HEK293 (cell line): Measurements from ENCODE around the gene SKOR1.

Experiments used
- GLIS1 ChIP-seq: fragments of 450-650 bp; formaldehyde crosslinking; IDR thresholded peaks from 2 replicates; pipeline ENCODE4 v1.5.1; 2016; ENCODE audit warnings: missing biosample characterization, missing genetic modification characterization
- KLF8 ChIP-seq: fragments of 450-650 bp; formaldehyde crosslinking; IDR thresholded peaks from 2 replicates; pipeline ENCODE4 v1.5.1; 2016; ENCODE audit warnings: missing biosample characterization, missing genetic modification characterization
- PATZ1 ChIP-seq: fragments of 450-650 bp; formaldehyde crosslinking; IDR thresholded peaks from 2 replicates; pipeline ENCODE4 v1.5.1; 2016; ENCODE audit warnings: missing biosample characterization, missing genetic modification characterization
- PBX3 ChIP-seq: sonication (generic); formaldehyde crosslinking; IDR thresholded peaks from 2 replicates; pipeline ENCODE4 v1.8.1; 2022; ENCODE audit warnings: mild to moderate bottlenecking, moderate library complexity, missing genetic modification reagents
- PRDM10 ChIP-seq: fragments of 450-650 bp; formaldehyde crosslinking; IDR thresholded peaks from 2 replicates; pipeline ENCODE4 v1.5.1; 2016; ENCODE audit warnings: missing biosample characterization, missing genetic modification characterization
- SCRT2 ChIP-seq: fragments of 450-650 bp; formaldehyde crosslinking; IDR thresholded peaks from 2 replicates; pipeline ENCODE4 v1.5.1; 2016; ENCODE audit warnings: missing biosample characterization, missing genetic modification characterization
- YY2 ChIP-seq: fragments of 450-650 bp; formaldehyde crosslinking; IDR thresholded peaks from 2 replicates; pipeline ENCODE4 v1.5.1; 2016; ENCODE audit warnings: missing biosample characterization, missing genetic modification characterization
- ZBTB17 ChIP-seq: fragments of 450-650 bp; formaldehyde crosslinking; IDR thresholded peaks from 2 replicates; pipeline ENCODE4 v1.5.1; 2016; ENCODE audit warnings: missing biosample characterization, missing genetic modification characterization
- ZBTB20 ChIP-seq: fragments of 450-650 bp; formaldehyde crosslinking; IDR thresholded peaks from 2 replicates; pipeline ENCODE4 v1.5.1; 2016; ENCODE audit warnings: missing biosample characterization, missing genetic modification characterization
- ZBTB26 ChIP-seq: fragments of 450-650 bp; formaldehyde crosslinking; optimal IDR thresholded peaks from 2 replicates; pipeline ENCODE3; 2016; ENCODE audit warnings: missing biosample characterization, mild to moderate bottlenecking, missing genetic modification characterization
- ZNF223 ChIP-seq: fragments of 450-650 bp; formaldehyde crosslinking; IDR thresholded peaks from 2 replicates; pipeline ENCODE4 v1.5.1; 2016; ENCODE audit warnings: missing biosample characterization, missing genetic modification characterization
- ZNF274 ChIP-seq, 2 experiments: fragments of 200-500 bp in 1 of 2; fragments of 450-650 bp in 1 of 2; sonication (Bioruptor generic) in 1 of 2; formaldehyde crosslinking in 1 of 2; IDR thresholded peaks; 2 replicates each; pipeline versions ENCODE4 v1.5.1 to v1.6.1; 2014 to 2016; ENCODE audit warnings: borderline replicate concordance in 1 of 2, inconsistent platforms in 1 of 2, low read length in 1 of 2, missing biosample characterization in 1 of 2, missing genetic modification characterization in 1 of 2
- ZNF362 ChIP-seq: fragments of 450-650 bp; formaldehyde crosslinking; IDR thresholded peaks from 2 replicates; pipeline ENCODE4 v1.5.1; 2016; ENCODE audit warnings: missing biosample characterization, missing genetic modification characterization
- ZNF398 ChIP-seq: fragments of 450-650 bp; formaldehyde crosslinking; IDR thresholded peaks from 2 replicates; pipeline ENCODE4 v1.5.1; 2017; ENCODE audit warnings: missing biosample characterization, missing genetic modification characterization
- ZNF416 ChIP-seq: fragments of 450-650 bp; formaldehyde crosslinking; IDR thresholded peaks from 2 replicates; pipeline ENCODE4 v1.5.1; 2016; ENCODE audit warnings: missing biosample characterization, missing genetic modification characterization
- ZNF555 ChIP-seq: fragments of 450-650 bp; formaldehyde crosslinking; conservative IDR thresholded peaks from 2 replicates; pipeline ENCODE4 v1.5.1; 2017; ENCODE audit warnings: missing biosample characterization, mild to moderate bottlenecking, missing genetic modification characterization, inconsistent platforms
- ZNF571 ChIP-seq: fragments of 450-650 bp; formaldehyde crosslinking; IDR thresholded peaks from 2 replicates; pipeline ENCODE4 v1.5.0; 2017; ENCODE audit warnings: missing biosample characterization, missing genetic modification characterization
- ZNF580 ChIP-seq: fragments of 450-650 bp; formaldehyde crosslinking; IDR thresholded peaks from 2 replicates; pipeline ENCODE4 v1.5.1; 2016; ENCODE audit warnings: missing biosample characterization, missing genetic modification characterization
- ZNF623 ChIP-seq: fragments of 450-650 bp; formaldehyde crosslinking; IDR thresholded peaks from 2 replicates; pipeline ENCODE4 v1.5.1; 2016; ENCODE audit warnings: missing biosample characterization, missing genetic modification characterization
- ZNF654 ChIP-seq: fragments of 450-650 bp; formaldehyde crosslinking; IDR thresholded peaks from 2 replicates; pipeline ENCODE4 v1.5.1; 2016; ENCODE audit warnings: low read depth, missing biosample characterization, missing genetic modification characterization
- ZNF658 ChIP-seq: fragments of 450-650 bp; formaldehyde crosslinking; IDR thresholded peaks from 2 replicates; pipeline ENCODE4; 2016; ENCODE audit warnings: missing biosample characterization, missing genetic modification characterization
- ZNF664 ChIP-seq: fragments of 450-650 bp; formaldehyde crosslinking; IDR thresholded peaks from 2 replicates; pipeline ENCODE4 v1.5.1; 2016; ENCODE audit warnings: missing biosample characterization, missing genetic modification characterization
- ZNF830 ChIP-seq: fragments of 450-650 bp; IDR thresholded peaks from 2 replicates; pipeline ENCODE4 v1.5.0; 2018; ENCODE audit warnings: missing biosample characterization, missing genetic modification characterization, low read depth, mild to moderate bottlenecking, moderate library complexity
- ZSCAN30 ChIP-seq: fragments of 450-650 bp; IDR thresholded peaks from 2 replicates; pipeline ENCODE4 v1.5.1; 2018; ENCODE audit warnings: missing biosample characterization, mild to moderate bottlenecking, missing genetic modification characterization, moderate library complexity
- ZSCAN5A ChIP-seq: fragments of 450-650 bp; formaldehyde crosslinking; IDR thresholded peaks from 2 replicates; pipeline ENCODE4 v1.5.1; 2016; ENCODE audit warnings: missing biosample characterization, missing genetic modification characterization

The SKOR1 gene

GRCh38 chr15:67840749-67841512 lies 15.6 kb downstream of the SKOR1 start (continued):
- TF ChIP-seq PATZ1 (tag by site-specific recombination): peak; percentile 9; the same call in 1 of the 2 replicates
- peak; percentile 69 for TF ChIP-seq YY2 (tag by site-specific recombination)
- no peak for TF ChIP-seq ZNF623 (tag by site-specific recombination)
- TF ChIP-seq ZNF571: no peak
- TF ChIP-seq ZBTB26 (tag by site-specific recombination): no peak
- no peak for TF ChIP-seq ZNF654 (tag by site-specific recombination)
- peak; percentile 18; the same call in 1 of the 2 replicates for TF ChIP-seq ZNF398 (tag by site-specific recombination)
- peak; percentile 77 for TF ChIP-seq ZBTB17 (tag by site-specific recombination)
- peak; percentile 84 for TF ChIP-seq ZBTB20 (tag by site-specific recombination)
- TF ChIP-seq ZNF416: no peak
- no peak for TF ChIP-seq ZNF658 (tag by site-specific recombination)
- TF ChIP-seq ZNF830 (tag by site-specific recombination): no peak
- no peak for TF ChIP-seq KLF8 (tag by site-specific recombination)
- TF ChIP-seq ZNF580: no peak
- TF ChIP-seq SCRT2: no peak
- TF ChIP-seq PBX3: 0 out of 2 replicates have a peak, but pooled peaks have one; percentile 1
- TF ChIP-seq ZSCAN30 (tag by site-specific recombination): no peak
- TF ChIP-seq ZSCAN5A (tag by site-specific recombination): no peak
- TF ChIP-seq GLIS1 (tag by site-specific recombination): peak; percentile 73
- no peak for TF ChIP-seq ZNF555 (tag by site-specific recombination)
- TF ChIP-seq ZNF274 (IDR thresholded peaks at IDR 0.05; ENCODE audit: low read length): no peak
- no peak for TF ChIP-seq ZNF274 (tag by site-specific recombination; IDR thresholded peaks at IDR 0.05; ENCODE audit: borderline replicate concordance)
- peak; percentile 99 for TF ChIP-seq ZNF362
- TF ChIP-seq ZNF664 (tag by site-specific recombination): no peak
- no peak for TF ChIP-seq ZNF223
- TF ChIP-seq PRDM10 (tag by site-specific recombination): peak; percentile 12; the same call in 1 of the 2 replicates
